Measurements from ENCODE around the gene RGS7.

DNA sequence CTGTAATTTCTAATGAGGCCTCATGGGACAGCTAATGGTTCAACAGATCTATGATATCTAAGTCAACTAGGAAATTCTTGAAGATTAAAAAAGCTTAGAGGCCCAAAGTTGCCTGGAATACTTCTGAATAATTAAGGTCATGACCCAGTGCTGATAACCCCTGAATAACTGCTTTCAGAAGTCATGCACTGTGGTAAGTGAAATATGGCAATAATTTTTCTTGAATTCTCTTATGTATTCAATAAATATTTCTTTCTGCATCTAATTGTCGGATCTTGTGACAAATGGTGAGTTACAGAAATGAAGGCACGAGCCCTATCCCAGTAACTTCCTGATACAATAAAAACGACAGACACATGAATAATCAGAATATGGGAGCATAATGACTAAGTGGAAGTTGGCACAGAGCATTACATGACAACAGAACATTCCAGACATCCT lies 525.8 kb downstream of the RGS7 start:
- no peak for TF ChIP-seq EZH2 (IDR thresholded peaks at IDR 0.05; ENCODE audit: borderline replicate concordance, low read length)
- no peak for TF ChIP-seq CTCF (conservative IDR thresholded peaks at IDR 0.05 in 1 of 2, IDR thresholded peaks at IDR 0.05 in 1 of 2; ENCODE audit: extremely low read depth in 1 of 2, insufficient read depth in 1 of 2, low read depth in 1 of 2, low read length in 2 of 2)

Measured in mammary epithelial cell (primary cell).